ENCODE measurements around the gene TPRG1L.

TPRG1L gene

DNA sequence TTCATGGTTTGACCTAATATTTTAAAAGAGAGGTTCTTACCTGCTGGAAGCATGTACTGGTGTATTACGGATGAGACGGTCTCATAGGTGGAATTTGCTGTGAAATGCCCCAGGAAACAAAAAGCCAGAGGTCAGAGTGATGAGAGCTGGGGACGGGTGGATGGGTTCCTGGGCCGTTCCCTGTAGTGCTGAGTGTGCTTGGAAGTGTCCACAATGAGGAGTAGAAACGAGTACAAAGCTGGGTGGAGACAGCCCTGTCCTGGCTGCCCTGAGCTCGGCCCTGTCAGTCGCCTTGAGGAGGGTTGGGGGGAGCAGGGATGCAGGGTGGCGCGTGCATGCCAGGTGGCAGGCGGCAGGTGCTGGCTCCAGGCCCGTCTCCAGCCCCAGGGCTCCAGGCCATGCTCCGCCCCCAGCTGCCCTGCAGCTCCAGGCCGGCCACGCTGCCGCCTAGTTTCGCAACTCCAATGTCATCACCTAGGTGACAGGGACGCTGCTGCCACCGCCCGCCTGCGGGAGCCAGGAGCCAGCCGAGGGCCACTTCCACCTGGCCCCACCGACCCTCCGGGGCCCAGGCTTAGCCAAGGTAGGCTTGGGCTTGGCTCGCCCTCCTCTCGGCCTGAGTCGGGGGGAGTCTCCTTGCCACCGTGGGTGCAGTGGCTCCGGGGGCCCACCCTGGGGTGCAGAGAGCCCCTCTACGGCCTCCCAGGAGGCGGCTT, 43.9 kb downstream of the TPRG1L start:
- DNase-seq, result peak; percentile 72 to 85 (median 84)

- DNase-seq, result no peak
Measured at GRCh38 chr1:3669421-3669821, 44.6 kb downstream of the TPRG1L start.

DNA sequence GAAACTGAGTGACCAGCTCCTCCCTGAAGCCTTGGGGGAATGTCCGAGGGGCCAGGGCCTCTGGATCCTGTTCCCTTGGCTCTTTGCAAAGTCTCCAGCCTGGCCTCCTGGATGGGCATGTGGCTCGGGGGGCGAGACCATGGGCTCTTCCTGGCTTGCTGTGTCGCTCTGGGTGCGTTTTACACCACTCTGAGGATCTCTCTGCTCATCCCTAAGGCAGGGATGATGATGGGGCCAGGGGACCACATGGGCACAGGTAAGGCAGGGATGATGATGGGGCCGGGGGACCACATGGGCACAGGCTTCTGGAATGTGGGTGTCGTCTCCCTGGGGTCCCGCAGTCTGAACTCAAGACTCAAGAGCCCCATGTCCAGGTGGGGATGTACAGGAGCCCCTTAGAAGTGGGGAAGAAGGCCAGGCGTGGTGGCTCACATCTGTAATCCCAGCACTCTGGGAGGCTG, 45.2 kb downstream of the TPRG1L start:
- no peak for DNase-seq

DNA sequence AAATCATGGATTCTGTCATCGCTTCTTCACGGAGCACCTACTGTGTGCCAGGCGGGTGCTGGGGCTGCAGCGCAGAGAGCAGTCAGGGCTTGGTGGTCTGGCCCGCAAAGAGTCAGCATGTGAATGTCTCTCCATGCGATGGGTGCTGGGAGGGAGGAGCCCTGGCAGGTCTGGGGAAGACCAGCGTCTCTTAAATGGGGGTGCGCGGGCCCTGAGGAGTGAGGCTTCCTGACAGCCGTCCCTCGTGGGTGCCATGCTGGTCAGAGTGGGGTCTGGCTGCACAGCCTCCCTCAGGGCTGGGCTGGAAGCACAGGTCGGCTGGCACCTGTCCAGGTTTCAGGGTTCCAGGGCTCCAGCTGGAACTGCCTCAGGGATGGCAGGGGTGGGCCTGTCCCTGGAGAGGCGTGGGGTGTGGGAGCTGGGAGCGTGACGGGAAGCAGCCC, 46.0 kb downstream of the TPRG1L start:
- no peak for DNase-seq

DNA sequence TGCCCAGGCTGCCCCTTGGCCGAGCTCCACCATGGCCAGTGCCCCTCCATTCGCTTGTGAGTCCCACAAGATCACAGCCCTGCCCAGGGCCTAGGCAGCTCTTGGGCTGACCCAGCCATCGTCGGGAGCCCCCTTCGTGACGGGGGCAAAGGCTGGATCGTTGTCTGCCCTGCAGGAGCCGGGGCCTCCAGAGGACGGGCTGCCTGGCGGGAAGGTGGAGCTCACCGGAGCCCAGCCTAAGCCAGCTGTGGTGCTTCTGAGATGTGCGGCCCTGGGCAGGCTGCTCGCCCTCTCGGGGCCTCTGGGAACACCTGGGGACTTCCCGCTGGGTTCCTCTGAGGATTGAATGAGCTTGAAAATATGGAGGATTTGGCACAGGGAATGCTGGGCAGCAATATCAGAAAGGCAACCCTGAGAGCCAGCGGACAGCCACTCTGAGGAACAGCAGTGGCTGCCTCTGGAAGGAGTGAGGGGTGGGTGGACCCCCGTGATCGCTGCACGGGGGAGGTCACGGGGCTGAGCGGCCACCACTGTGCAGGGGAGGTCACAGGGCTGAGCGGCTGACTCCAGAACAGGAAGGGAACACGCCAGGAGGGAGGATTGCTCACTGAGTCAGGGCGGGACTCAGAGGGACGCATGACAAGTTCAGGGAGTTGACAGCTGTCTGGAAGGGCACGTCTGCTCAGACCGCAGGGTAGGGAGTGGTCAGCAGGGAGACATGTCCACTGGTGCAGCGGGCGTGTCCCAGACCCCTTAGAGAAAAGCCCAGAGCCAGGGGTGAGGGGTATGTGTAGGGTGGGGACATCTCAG, 46.8 kb downstream of the TPRG1L start:
- DNase-seq, result no peak

- DNase-seq, result no peak
Measured at GRCh38 chr1:3672231-3672970, 47.6 kb downstream of the TPRG1L start.

DNA sequence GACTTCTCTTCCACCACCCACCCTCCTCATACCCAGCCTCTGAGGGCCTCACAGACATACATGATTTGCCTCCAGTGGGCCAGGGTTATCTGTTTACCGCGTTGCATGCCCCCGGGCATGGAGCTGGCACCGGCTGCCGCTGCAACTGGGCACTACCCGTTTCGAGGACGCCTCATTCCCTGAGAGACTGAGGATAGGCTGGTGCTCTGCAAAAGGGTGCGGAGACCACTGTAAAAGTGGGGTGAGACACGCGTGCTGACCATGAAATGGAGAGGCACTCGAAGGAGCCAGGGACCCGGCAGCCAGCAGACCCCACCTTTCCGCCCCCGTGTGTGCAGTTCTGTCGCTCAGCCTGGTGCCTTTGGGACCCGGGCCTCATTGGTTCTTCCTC, 48.2 kb downstream of the TPRG1L start:
- DNase-seq, result no peak

DNA sequence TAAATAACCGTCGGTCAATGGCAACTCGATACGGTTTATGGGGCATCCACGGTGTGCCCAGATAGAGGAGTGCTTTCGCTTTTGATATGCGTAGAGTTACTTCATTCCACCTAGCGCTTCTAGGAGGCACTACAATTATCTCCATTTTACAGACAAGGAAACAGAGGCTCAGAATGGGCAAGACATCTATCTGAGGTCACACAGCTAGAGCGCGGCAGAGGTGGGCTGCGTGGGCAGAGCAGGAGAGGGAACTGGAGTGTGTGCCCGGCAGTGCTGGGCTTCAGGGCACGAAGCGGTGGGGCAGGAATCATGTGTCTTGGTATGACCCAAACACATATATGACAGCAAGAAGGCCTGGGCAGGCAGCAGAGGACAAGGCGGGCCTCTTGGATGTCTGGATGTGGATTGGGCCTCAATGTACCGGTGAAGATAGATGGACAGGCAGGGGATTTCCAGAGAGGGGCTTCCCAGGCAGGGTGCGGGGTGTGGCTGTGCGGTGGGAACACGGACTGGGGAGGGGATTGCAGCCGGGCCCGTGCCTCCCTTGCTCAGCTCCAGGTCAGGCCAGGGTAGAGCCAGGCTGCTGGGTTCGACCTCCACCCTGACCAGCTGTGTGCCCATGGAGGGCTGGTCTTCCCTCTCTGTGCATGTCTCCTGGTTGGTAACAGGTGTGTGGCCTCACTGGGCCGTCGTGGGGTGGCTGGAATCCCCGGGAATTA, 48.7 kb downstream of the TPRG1L start:
- DNase-seq, result peak in 2 of 3 donors; percentile 43 to 47

GRCh38 chr1:3674100-3675094, 49.6 kb downstream of the TPRG1L start:
- peak; percentile 82 to 91 (median 88) for DNase-seq

DNA sequence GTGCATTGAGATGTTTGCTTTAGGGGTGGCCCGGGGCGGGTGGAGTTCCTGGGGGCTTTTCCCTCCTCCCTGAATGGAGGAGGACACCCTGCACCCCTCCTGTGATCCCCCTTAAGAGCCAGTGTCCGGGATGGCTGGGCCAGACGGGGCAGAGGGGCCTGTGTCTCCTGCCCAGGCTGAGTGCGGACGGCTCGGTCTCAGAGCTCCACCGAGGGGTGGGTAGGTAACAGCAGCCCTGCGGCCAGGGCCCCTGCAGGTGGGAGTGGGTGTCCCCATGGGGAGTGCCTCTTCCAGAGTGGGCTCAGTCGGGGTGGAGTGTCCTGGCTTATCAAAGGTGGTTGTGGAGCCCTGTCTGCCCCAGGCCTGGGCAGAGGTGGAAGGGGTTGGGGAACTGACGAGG, 50.6 kb downstream of the TPRG1L start:
- DNase-seq, result no peak

- DNase-seq, result peak; percentile 61 to 70 (median 66)
Measured at GRCh38 chr1:3676581-3677470, 52.0 kb downstream of the TPRG1L start.

DNA sequence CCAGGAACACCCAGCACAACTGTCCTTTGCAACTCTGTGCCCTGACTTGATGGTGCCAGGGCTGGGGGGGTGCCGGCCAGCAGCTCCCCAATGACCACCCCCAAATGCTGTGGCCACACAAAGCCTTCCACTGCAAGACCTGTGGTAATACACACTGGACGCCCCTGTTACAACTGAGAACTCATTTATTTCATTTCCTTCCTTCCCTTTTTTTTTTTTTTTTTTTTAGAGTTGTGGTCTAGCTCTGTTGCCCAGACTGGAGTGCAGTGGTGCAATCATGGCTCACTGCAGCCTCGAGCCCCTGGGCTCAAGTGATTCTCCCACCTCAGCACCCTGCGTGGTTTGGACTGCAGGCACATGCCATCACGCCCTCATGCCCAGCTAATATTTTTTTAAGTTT, 52.7 kb downstream of the TPRG1L start:
- peak; percentile 56 to 64 (median 57) for DNase-seq

DNA sequence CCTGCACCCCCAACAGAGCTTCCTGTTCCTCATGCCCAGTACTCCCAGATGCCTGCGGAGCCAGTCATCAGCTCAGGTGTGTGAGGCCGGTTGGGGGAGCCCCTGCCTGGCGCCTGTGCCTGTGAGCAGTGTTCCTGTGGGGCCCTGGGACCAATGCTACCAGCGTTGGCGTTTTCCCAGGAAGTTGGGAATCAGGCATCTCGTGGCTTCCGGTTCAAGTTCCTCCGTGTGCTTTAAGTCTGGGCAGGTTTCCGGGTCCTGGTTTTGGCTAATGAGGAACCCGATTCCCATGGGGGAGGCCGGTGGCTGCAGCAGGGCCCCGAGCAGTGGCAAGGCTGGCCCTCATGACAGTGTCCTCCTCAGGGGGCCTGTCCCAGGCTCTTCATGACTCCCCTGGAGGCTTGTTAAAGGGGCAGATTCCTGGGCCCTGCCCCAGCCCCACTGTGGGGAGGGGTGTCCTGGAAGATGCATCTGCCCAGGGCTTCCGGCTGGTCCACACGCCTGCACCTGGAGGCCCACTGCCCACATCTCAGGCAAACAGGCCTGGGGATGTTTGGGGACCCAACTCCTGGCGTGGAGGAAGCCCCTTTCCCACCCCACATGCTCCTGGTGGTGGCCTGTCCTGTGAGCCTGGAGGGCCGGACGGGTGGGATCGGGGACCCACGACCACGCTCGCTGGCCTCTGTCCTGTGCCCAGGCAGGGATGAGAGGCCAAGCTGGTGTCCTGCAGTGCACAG, 53.7 kb downstream of the TPRG1L start:
- DNase-seq, result peak in 1 of 3 donors; percentile 16

DNA sequence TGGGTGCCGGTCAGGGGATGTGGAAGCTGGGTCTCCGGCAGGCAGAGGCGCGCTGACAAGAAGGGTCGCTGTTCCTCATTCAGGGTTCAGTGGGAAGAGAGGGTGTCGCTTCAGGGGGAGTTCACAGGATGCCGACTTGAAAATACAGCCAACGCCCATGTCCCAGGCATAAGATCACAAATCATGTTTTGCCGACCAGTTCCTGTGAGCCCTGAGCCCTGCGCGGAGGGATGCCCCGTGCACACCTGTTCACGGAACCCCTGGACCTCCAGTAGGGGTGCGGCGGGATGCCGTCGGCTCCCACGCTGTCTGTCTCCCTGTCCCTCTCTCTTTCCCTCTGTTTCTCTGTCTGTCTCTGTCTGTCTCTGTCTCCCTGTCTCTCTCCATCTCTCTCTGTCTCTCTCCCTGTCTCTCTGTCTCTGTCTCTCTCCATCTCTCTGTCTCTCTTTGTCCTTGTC, 54.3 kb downstream of the TPRG1L start:
- DNase-seq, result peak in 2 of 3 donors; percentile 31 to 49

All from suppressor macrophage treated with lipopolysaccharide for 1 hour (primary cell).